ENCODE measurements around the gene INTS6. TPM values are rescaled to one million over a fixed set of nuclear protein-coding genes. Genes with fewer than 3 reads are reported as not detected.

INTS6 gene

Small RNA genes lying within 50 kb of the gene (small RNA-seq; reads per million reads assigned to genes)
- gene MIR5693 (not detected), gene RN7SL320P (not detected), gene SNRPGP11 (not detected)
